ENCODE results near the gene RBM38.

DNA sequence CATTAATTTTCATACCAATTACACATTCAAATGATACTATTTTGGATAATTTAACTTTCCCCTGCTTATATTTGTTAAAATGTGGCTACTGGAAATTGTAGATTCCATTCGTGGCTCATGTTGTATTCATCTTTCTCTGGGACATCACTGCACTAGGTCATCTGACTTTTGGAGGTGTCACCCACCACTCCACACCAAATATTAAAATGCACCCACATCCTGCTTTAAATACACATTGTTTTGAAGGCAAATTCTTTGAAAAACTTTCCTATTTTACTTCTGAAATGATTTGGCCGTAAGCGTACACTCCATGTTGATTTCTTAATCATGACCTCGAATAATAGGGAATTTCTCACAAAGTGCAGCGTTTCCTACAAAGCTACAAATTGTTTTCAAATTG is 8.7 kb upstream of the RBM38 start:
- TF ChIP-seq POLR2A (IDR thresholded peaks at IDR 0.05): no peak
- TF ChIP-seq, protein P1, sequence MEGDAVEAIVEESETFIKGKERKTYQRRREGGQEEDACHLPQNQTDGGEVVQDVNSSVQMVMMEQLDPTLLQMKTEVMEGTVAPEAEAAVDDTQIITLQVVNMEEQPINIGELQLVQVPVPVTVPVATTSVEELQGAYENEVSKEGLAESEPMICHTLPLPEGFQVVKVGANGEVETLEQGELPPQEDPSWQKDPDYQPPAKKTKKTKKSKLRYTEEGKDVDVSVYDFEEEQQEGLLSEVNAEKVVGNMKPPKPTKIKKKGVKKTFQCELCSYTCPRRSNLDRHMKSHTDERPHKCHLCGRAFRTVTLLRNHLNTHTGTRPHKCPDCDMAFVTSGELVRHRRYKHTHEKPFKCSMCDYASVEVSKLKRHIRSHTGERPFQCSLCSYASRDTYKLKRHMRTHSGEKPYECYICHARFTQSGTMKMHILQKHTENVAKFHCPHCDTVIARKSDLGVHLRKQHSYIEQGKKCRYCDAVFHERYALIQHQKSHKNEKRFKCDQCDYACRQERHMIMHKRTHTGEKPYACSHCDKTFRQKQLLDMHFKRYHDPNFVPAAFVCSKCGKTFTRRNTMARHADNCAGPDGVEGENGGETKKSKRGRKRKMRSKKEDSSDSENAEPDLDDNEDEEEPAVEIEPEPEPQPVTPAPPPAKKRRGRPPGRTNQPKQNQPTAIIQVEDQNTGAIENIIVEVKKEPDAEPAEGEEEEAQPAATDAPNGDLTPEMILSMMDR (IDR thresholded peaks at IDR 0.05): no peak

Measured in lower leg skin (tissue), 3 donors.